ENCODE results near the gene SNTB2. TPM values are rescaled to one million over a fixed set of nuclear protein-coding genes. Genes with fewer than 3 reads are reported as not detected.

The SNTB2 gene
- total and polyA plus RNA-seq, 9 of the 15 experiments (the other 6 are each of a cell fraction or from before 2014, with no cell fraction given), result 1.2 to 13.7 (median 5.7) TPM

DNA sequence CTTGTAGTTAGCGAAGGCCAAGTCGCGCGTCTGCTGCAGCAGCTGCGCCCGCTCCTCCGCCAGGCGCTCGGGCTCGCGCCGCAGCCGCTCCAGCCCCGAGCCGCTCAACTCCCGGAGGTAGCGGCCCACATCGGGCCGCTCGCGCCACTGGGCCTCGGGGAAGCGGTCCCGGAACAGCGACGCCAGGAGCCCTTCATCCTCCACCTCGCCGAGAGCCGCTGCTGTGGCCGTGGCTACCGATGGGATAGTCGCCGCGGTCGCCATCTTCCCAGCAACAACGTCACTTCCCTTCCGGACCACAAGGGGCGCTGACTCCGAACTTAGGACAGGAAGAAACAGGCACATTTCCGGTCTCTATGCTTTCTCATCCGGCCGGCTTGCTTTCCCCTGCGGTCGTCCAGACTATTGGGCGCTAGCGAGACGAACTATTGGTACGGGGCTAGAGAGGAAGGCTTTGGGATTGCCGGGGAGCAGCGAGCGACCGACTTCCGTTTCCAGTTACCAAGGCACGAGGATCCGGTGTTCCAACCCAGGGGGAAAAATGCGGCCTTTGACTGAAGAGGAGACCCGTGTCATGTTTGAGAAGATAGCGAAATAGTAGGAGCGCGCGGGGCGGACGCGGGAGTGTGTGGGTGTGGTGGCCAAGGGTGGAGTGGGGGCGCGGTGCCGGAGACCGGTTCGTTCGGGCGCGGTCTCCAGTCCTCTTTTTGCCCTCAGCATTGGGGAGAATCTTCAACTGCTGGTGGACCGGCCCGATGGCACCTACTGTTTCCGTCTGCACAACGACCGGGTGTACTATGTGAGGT, 152.5 kb downstream of the SNTB2 start, which contains the start of the genes COG8 and NIP7 (continued):
- TF ChIP-seq FOXM1 (IDR thresholded peaks at IDR 0.05; ENCODE audit: low read depth) (peak; percentile 62), FOXM1 (CRISPR knock-in tag; IDR thresholded peaks at IDR 0.05; ENCODE audit: low read depth) (0 out of 2 replicates have a peak, but pooled peaks have one; percentile 79), MAZ (CRISPR knock-in tag; conservative IDR thresholded peaks at IDR 0.05 in 1 of 2, IDR thresholded peaks at IDR 0.05 in 1 of 2) (peak in 1 of 2 experiments; percentile 76; a peak in 2 of 4 replicates), CBX1 (IDR thresholded peaks at IDR 0.05; ENCODE audit: low read depth) (peak; percentile 69; the same call in 1 of the 2 replicates), POU5F1 (IDR thresholded peaks at IDR 0.05; ENCODE audit: borderline replicate concordance, low read depth, low read length, partially characterized antibody) (no peak), ZFP36 (IDR thresholded peaks at IDR 0.05; ENCODE audit: low read depth, low read length, partially characterized antibody) (peak; percentile 25), RNF2 (IDR thresholded peaks at IDR 0.05) (peak; percentile 61), PHF21A (IDR thresholded peaks at IDR 0.05; ENCODE audit: borderline replicate concordance, low read depth) (no peak), CEBPG (CRISPR knock-in tag; IDR thresholded peaks at IDR 0.05) (0 out of 2 replicates have a peak, but pooled peaks have one; percentile 34), CEBPG (tag; conservative IDR thresholded peaks at IDR 0.05 in 1 of 2, IDR thresholded peaks at IDR 0.05 in 1 of 2) (no peak), TCF7 (IDR thresholded peaks at IDR 0.05; ENCODE audit: borderline replicate concordance) (no peak), HSF4 (CRISPR knock-in tag; IDR thresholded peaks at IDR 0.05; ENCODE audit: borderline replicate concordance) (no peak), SPI1 (IDR thresholded peaks at IDR 0.05; ENCODE audit: borderline replicate concordance, low read depth, low read length) (peak; percentile 43), ZNF217 (CRISPR knock-in tag; IDR thresholded peaks at IDR 0.05) (no peak), ZNF436 (CRISPR knock-in tag; IDR thresholded peaks at IDR 0.05) (no peak)
- TF ChIP-seq, protein P1, sequence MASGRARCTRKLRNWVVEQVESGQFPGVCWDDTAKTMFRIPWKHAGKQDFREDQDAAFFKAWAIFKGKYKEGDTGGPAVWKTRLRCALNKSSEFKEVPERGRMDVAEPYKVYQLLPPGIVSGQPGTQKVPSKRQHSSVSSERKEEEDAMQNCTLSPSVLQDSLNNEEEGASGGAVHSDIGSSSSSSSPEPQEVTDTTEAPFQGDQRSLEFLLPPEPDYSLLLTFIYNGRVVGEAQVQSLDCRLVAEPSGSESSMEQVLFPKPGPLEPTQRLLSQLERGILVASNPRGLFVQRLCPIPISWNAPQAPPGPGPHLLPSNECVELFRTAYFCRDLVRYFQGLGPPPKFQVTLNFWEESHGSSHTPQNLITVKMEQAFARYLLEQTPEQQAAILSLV (tag; IDR thresholded peaks at IDR 0.05), result no peak
- TF ChIP-seq, protein P2, sequence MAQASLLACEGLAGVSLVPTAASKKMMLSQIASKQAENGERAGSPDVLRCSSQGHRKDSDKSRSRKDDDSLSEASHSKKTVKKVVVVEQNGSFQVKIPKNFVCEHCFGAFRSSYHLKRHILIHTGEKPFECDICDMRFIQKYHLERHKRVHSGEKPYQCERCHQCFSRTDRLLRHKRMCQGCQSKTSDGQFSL (CRISPR knock-in tag; IDR thresholded peaks at IDR 0.05), result no peak
- TF ChIP-seq, protein P2 (tag; IDR thresholded peaks at IDR 0.05), result no peak
- TF ChIP-seq, protein P3, sequence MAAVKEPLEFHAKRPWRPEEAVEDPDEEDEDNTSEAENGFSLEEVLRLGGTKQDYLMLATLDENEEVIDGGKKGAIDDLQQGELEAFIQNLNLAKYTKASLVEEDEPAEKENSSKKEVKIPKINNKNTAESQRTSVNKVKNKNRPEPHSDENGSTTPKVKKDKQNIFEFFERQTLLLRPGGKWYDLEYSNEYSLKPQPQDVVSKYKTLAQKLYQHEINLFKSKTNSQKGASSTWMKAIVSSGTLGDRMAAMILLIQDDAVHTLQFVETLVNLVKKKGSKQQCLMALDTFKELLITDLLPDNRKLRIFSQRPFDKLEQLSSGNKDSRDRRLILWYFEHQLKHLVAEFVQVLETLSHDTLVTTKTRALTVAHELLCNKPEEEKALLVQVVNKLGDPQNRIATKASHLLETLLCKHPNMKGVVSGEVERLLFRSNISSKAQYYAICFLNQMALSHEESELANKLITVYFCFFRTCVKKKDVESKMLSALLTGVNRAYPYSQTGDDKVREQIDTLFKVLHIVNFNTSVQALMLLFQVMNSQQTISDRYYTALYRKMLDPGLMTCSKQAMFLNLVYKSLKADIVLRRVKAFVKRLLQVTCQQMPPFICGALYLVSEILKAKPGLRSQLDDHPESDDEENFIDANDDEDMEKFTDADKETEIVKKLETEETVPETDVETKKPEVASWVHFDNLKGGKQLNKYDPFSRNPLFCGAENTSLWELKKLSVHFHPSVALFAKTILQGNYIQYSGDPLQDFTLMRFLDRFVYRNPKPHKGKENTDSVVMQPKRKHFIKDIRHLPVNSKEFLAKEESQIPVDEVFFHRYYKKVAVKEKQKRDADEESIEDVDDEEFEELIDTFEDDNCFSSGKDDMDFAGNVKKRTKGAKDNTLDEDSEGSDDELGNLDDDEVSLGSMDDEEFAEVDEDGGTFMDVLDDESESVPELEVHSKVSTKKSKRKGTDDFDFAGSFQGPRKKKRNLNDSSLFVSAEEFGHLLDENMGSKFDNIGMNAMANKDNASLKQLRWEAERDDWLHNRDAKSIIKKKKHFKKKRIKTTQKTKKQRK (IDR thresholded peaks at IDR 0.05; ENCODE audit: borderline replicate concordance, low read depth, low read length), result no peak
- TF ChIP-seq, protein P4, sequence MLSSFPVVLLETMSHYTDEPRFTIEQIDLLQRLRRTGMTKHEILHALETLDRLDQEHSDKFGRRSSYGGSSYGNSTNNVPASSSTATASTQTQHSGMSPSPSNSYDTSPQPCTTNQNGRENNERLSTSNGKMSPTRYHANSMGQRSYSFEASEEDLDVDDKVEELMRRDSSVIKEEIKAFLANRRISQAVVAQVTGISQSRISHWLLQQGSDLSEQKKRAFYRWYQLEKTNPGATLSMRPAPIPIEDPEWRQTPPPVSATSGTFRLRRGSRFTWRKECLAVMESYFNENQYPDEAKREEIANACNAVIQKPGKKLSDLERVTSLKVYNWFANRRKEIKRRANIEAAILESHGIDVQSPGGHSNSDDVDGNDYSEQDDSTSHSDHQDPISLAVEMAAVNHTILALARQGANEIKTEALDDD (IDR thresholded peaks at IDR 0.05), result no peak

Data from K562 (cell line).